ENCODE data around the gene GABPB1.

GABPB1 gene

GRCh38 chr15:50236433-50236832 is 118.6 kb downstream of the GABPB1 start:
- DNase-seq = no peak

GRCh38 chr15:50235794-50236193 is 119.2 kb downstream of the GABPB1 start:
- DNase-seq = no peak

- DNase-seq = no peak
These were observed 120.2 kb downstream of the GABPB1 start for GRCh38 chr15:50234764-50235163.

- no peak for DNase-seq
These were observed 121.7 kb downstream of the GABPB1 start for GRCh38 chr15:50233192-50233736.

- DNase-seq = no peak
These were observed 122.2 kb downstream of the GABPB1 start for GRCh38 chr15:50232791-50233190.

- no peak for DNase-seq
These were observed 123.2 kb downstream of the GABPB1 start for GRCh38 chr15:50231761-50232160.

GRCh38 chr15:50229336-50229735 is 125.7 kb downstream of the GABPB1 start:
- DNase-seq = no peak

GRCh38 chr15:50228866-50229265 is 126.1 kb downstream of the GABPB1 start:
- DNase-seq = no peak

GRCh38 chr15:50227076-50227475 is 127.9 kb downstream of the GABPB1 start:
- DNase-seq = no peak

- DNase-seq = no peak
These were observed 129.1 kb downstream of the GABPB1 start for GRCh38 chr15:50225938-50226337.

Measured in CD4-positive, alpha-beta T cell treated with Interleukin-12 subunit alpha and Interleukin-12 subunit beta, for 1 hour (primary cell).